Heart left ventricle (tissue), 13 donors: ENCODE results near the gene TNPO3.

Experiments used
- POLR2A ChIP-seq, 2 donors: fragments of 450-650 bp; IDR thresholded peaks; one replicate each; pipeline ENCODE4 v1.6.1; 2017; ENCODE audit warnings: antibody characterized with exemption in 2 of 2, mild to moderate bottlenecking in 2 of 2, moderate library complexity in 2 of 2
- TF ChIP-seq, protein P1 (sequence below), 12 donors: fragments of 200-600 bp; sonication (generic) in 4 of 12; IDR thresholded peaks; one replicate each; pipeline versions ENCODE4 v1.5.0 to v1.8.0; 2018 to 2022; ENCODE audit warnings: antibody characterized with exemption in 12 of 12, mild to moderate bottlenecking in 5 of 12
- donor health status: ischemic (EF 13 %, LVEDD 7.1; RV severe dilation, severe dysfunction).
- donor health status: DM: no; HTN: yes; CAD: no.
- donor health status: DM: no; HTN: no; CAD: no.
- donor health status: ischemic (EF 25% LVEDD 6.9; RV normal size, moderate dysfunction).
- donor health status: ischemic (EF 25% LVEDD 5.7; RV mildly dilated, moderate dysfunction).
- donor health status: ischemic (EF 35%, LVEDD 5.7; RV mildly dilated, moderate dysfunction).
- donor health status: nonischemic (EF 11% LVEDD 7.7; RV severe dilation, severe dysfunction).
- donor health status: DM: yes; HTN: yes; CAD: no.
- donor health status: PGD.
- donor health status: ischemic (EF 29% LVEDD 5.4; RV normal size, mild dysfunction).
- donor health status: nonischemic (EF 23%, LVEDD 6.1; RV moderate dilation, normal function).

GRCh38 chr7:129053938-129054437, 923 bp downstream of the TNPO3 start:
- TF ChIP-seq POLR2A (IDR thresholded peaks at IDR 0.05), result no peak
- TF ChIP-seq, protein P1, sequence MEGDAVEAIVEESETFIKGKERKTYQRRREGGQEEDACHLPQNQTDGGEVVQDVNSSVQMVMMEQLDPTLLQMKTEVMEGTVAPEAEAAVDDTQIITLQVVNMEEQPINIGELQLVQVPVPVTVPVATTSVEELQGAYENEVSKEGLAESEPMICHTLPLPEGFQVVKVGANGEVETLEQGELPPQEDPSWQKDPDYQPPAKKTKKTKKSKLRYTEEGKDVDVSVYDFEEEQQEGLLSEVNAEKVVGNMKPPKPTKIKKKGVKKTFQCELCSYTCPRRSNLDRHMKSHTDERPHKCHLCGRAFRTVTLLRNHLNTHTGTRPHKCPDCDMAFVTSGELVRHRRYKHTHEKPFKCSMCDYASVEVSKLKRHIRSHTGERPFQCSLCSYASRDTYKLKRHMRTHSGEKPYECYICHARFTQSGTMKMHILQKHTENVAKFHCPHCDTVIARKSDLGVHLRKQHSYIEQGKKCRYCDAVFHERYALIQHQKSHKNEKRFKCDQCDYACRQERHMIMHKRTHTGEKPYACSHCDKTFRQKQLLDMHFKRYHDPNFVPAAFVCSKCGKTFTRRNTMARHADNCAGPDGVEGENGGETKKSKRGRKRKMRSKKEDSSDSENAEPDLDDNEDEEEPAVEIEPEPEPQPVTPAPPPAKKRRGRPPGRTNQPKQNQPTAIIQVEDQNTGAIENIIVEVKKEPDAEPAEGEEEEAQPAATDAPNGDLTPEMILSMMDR (IDR thresholded peaks at IDR 0.05), result no peak
